Endothelial cell of umbilical vein (primary cell): ENCODE results near the gene BRICD5.

Experiments used
- CTCF ChIP-seq, 2 donors: IDR thresholded peaks; 1 replicate in 1 of 2; 2 replicates in 1 of 2; pipeline ENCODE4 v1.5.1; 2011; ENCODE audit warnings: low read length in 2 of 2, mild to moderate bottlenecking in 2 of 2, moderate library complexity in 2 of 2, control low read depth in 1 of 2, inconsistent platforms in 1 of 2, low read depth in 1 of 2; ENCODE audit not compliant: insufficient read depth in 1 of 2; ENCODE audit errors: extremely low read depth in 1 of 2
- EZH2 ChIP-seq: IDR thresholded peaks from 2 replicates; pipeline ENCODE4 v1.6.1; 2012; ENCODE audit warnings: borderline replicate concordance, low read depth, mild to moderate bottlenecking, moderate library complexity, low read length, inconsistent platforms; ENCODE audit not compliant: severe bottlenecking
- FOS ChIP-seq: IDR thresholded peaks from 2 replicates; pipeline ENCODE4 v1.6.1; 2011; ENCODE audit warnings: mild to moderate bottlenecking, low read length, moderate library complexity, borderline replicate concordance; ENCODE audit not compliant: insufficient read depth
- GATA2 ChIP-seq: IDR thresholded peaks from 2 replicates; pipeline ENCODE4 v1.7.0; 2011; ENCODE audit warnings: low read depth, mild to moderate bottlenecking, moderate library complexity, mixed read lengths, low read length; ENCODE audit not compliant: insufficient read length, insufficient read depth
- JUN ChIP-seq: IDR thresholded peaks from 2 replicates; pipeline ENCODE4 v1.6.1; 2011; ENCODE audit warnings: borderline replicate concordance, low read depth; ENCODE audit not compliant: insufficient read length, insufficient read depth
- MAX ChIP-seq: IDR thresholded peaks from 2 replicates; pipeline ENCODE4 v1.6.1; 2011; ENCODE audit not compliant: insufficient read depth, insufficient read length
- MYC ChIP-seq: IDR thresholded peaks from one replicate; pipeline ENCODE4 v1.6.1; 2011; ENCODE audit warnings: mild to moderate bottlenecking, low read depth, low read length
- POLR2A ChIP-seq: IDR thresholded peaks from 2 replicates; pipeline ENCODE4 v1.6.1; 2012; ENCODE audit warnings: low read depth, mild to moderate bottlenecking, control low read depth, low read length
- POLR2AphosphoS5 ChIP-seq: IDR thresholded peaks from 2 replicates; pipeline ENCODE4 v1.6.1; 2012; ENCODE audit warnings: low read depth, mild to moderate bottlenecking, control low read depth, low read length, moderate library complexity; ENCODE audit not compliant: insufficient read depth

DNA sequence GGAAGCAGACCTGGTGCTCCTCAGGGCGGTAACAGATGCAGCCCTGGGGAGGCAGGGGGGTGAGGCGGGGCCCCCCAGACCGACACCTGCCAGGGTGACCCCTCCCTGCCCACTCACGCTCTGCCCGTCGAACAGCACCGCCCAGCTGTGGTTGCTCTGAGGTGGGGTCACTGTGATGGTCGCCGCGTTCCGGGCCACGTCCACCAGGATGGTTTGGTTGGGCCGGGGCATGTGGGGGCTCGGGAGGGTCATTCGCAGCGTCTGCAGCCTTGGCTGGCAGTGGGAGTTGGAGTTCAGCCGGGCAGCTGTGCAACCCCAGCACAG is 692 bp downstream of the BRICD5 start:
- TF ChIP-seq CTCF (IDR thresholded peaks at IDR 0.05; ENCODE audit: extremely low read depth in 1 of 2, insufficient read depth in 1 of 2, low read depth in 1 of 2, low read length in 2 of 2) (no peak), POLR2A (no peak), EZH2 (no peak), POLR2AphosphoS5 (no peak), MAX (no peak), GATA2 (no peak), MYC (no peak), JUN (no peak), FOS (no peak)
